SK-MEL-5 (cell line): ENCODE data around the gene TES. TPM values are rescaled to one million over a fixed set of nuclear protein-coding genes. Genes with fewer than 3 reads are reported as not detected.
"Not testable (repeated sequence)": the region's sequence is repeated elsewhere in the genome, so short reads cannot be mapped to it uniquely, and the experiment has no call there.

Source experiments
- DNase-seq: peaks from one replicate; pipeline ENCODE4 v3.0.0-alpha.2; 2016; ENCODE audit warnings: low read depth, low spot score
- in situ Hi-C: cut with HindIII; loops from 2 replicates; pipeline ENCODE4 v1.10.0; 2016; ENCODE audit warnings: low sequenced_read_pairs, high pct_unique_total_duplicates, low pct_unique_long_range_greater_than_20kb
- polyA plus RNA-seq, 2 experiments: library from polyadenylated mRNA; depleted of rRNA; stranded (reverse); fragments of >200 nt; gene quantifications; 2 replicates each; pipeline ENCODE4 v1.2.3, GENCODE V29; 2015
- total RNA-seq: library from RNA; depleted of rRNA; stranded (reverse); fragments of >200 nt; shearing (Covaris generic); gene quantifications from 2 replicates; pipeline ENCODE4 v1.2.3, GENCODE V29; 2014; rRNA removed

TES gene, protein sequence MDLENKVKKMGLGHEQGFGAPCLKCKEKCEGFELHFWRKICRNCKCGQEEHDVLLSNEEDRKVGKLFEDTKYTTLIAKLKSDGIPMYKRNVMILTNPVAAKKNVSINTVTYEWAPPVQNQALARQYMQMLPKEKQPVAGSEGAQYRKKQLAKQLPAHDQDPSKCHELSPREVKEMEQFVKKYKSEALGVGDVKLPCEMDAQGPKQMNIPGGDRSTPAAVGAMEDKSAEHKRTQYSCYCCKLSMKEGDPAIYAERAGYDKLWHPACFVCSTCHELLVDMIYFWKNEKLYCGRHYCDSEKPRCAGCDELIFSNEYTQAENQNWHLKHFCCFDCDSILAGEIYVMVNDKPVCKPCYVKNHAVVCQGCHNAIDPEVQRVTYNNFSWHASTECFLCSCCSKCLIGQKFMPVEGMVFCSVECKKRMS
- 37.6 and 40.5 TPM in 2 replicates for total RNA-seq
- polyA plus RNA-seq (2015; cell fraction: cytosol; rRNA removed) = 31.3 and 36.6 TPM in 2 replicates
- polyA plus RNA-seq (2015; cell fraction: nucleus; rRNA removed) = 17.7 and 19.4 TPM in 2 replicates

DNA sequence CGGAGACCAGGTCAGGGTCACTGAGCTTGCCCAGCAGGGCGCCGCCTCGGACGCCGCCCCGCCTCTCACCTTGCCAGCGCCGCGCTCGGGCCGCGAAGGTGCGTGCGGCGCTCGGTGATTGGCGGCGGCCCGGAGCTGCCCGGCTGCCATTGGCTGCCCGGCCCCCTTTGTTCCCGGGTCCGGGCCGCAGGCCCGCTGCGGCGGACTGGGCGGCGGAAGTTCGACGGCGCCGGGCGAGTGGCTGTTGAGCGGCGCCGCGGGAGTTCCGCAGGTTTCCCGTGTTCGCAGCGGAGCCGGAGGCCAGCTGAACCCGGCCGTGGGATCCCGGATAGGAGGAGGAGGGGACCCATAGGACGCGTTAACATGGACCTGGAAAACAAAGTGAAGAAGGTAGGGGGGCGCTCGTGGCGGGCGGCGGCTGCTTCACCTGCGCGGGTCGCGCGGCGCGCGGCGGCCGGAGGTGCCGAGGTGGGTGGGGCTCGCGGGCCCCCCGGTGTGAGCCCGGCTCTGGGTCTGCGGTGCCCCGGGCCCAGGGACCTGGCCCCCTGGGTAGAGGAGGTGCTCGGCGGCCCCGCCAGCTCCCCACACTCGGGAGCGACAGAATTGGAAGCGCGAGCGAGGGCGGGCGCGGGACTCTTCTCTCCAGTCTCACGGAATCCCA, at the start of gene TES:
Gene TES (plus strand): TSS at position 195 of the 661 bp plus-strand sequence. CDS start 169 bp downstream, at position 364.
- DNase-seq = peak; percentile 68

DNA sequence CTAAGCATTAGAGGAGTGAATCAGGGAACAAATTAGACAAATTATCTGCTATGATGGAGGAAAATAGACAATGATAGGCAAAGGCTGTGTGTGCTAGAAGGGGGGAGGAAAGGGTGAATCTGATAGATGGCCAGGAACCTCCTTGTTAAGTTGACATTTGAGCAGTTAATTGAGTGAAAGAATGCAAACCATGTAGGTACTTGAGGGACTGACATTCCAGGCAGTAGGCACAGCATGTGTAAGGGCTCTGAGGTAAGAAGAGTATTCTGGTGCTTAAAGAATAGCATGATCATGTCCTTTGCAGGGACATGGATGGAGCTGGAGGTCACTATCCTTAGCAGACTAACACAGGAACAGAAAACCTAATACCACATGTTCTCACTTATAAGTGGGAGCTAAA, 48.6 kb upstream of the TES start:
- DNase-seq = no peak
- in situ Hi-C loops = no loop called here

More for the DNA sequence above, at the start of gene TES:
- in situ Hi-C loops = no loop called here

DNA sequence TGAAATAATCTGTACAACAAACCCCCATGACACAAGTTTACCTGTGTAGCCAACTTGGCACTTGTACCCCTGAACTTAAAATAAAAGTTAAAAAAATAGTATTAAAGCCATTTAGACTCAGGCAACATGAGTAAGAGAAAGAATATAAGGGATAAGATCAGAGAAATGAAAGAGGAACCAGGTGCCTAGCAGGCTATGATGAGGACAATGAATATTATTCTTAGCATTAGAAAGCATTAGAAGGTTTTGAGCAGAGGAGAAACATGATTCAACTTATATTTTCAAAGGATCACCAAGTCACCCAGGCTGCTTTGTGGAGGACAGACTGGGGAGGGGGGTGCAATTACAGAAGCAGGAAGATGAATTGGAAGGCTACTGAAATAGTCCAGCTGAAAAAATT, 48.1 kb upstream of the TES start:
- in situ Hi-C loops = no loop called here
- DNase-seq = no peak

DNA sequence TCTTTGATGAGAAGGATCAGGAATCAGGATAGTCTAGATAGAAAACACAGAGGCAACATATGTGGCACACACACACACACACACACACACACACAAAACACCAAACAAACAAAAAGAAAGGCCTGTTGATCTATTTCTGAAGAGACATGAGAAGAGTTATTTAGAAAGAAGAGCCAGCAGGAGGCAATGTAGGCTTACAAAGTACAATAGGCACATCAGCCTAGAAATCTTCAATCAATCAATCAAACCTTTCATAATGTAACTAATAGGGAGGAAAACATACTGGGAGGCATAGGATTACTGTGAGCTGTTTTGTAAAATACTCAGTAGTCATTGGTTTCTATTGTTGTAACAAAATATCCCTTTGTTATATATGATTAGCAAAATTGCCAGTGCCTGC, 47.3 kb upstream of the TES start:
- DNase-seq = peak; percentile 55
- in situ Hi-C loops = no loop called here

DNA sequence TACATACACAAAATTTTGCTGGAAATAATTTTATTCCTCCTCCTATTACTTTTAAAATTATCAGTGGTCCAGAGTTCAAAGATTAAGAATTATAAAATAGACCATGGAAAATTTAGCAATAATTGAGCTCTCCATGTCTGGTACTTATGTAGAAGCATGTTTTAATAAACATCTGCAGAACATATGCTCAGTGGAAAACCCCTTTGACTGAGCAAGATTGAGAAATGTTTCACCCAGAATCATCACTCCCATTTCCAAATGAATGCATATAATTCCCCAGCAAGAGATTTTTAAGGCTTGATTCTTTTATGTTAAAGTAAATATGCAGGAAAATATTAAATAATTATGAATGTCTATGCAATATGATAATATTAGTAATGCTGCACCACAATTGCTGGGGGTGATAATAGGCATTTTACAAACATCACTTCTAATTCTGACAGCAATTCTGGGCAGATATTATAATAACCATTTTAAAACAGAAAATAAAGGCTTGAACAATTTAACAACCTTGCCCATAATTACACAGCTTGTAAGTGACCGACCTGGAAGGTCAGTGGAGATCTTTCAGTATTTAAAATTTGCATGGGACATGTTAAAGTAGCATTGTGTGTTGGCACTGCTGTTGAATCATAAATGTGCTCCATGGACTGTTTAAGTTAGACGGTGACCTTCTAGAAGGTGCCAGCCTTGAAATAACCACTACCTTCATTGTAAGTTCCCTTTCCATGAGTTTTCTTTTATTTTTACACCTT, 45.6 kb upstream of the TES start:
- in situ Hi-C loops = no loop called here
- DNase-seq = no peak

DNA sequence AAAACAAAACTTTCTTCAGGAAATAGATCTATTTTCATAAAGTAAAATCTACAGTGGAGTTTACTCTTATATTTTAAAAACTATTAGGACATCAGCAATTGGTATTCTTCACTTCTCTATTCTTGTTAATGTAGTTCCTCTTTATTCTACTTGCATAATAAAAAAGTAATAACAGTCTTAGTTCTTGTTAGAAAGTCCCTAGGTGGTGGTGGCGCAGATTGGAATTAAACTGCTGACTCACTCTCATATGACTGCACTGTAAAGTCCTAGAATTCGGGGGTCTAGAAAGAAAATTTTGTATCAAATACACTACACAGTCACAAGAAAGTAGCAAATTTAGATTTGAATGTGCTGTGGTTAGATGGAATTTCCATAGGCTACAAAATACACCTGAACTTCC, 44.6 kb upstream of the TES start:
- in situ Hi-C loops = no loop called here
- DNase-seq = no peak

DNA sequence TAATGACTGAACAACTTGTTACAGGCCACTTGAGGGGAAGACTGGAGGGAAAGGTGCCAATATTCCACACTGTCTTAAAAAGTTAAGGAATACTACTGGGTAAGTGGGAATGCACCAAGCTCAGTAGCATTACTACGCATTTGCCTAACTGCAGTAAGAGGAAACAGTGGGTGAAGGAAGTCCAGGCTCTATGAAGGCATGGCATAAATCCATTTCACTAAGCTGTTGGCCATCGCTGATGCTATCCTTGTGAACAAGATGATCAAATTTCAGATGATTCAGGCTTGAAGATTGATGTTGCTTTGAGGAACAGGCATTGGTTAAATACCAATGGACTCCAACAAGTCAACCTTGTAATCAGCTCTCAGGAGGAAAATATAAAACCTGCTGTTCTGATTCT, 44.2 kb upstream of the TES start:
- in situ Hi-C loops = no loop called here
- no peak for DNase-seq

DNA sequence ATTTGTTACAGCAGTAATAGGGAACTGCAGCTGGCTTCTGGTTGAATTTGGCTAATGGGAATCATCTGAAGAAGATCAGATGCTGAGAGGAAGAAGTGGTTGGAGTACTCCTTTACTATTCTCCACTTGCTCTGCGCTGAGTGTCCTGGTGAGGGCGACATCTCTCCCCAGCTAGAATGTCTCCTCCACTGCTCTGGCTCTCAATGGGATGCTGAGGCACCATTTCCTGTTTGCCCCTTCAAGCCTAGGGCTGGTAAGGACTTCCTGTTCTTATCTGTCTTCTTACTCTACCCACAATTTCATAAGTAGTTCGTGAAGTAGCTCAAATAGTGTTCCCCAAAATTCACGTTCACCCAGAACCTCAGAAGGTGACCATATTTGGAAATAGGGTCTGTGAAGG, 43.2 kb upstream of the TES start:
- in situ Hi-C loops = no loop called here
- peak; percentile 49 for DNase-seq

DNA sequence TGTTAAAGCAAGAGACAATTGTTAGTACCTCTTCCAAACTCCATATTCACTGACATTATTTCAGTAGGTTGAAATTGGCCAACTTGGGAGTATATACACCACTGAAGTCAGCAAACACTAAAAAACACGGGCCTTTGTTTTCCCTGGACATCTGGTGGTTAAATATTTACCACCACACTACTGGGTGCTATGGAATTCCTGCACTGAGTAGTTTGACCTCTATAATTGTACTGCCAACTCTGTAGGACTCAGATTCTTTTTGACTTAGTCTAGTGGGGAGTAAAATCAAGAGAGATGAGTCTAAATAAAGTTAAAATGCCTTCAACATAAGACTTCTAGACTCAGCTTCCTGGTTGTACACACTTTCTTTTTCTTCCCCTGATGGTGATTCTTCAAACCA, 41.3 kb upstream of the TES start:
- peak; percentile 15 for DNase-seq
- in situ Hi-C loops = no loop called here

DNA sequence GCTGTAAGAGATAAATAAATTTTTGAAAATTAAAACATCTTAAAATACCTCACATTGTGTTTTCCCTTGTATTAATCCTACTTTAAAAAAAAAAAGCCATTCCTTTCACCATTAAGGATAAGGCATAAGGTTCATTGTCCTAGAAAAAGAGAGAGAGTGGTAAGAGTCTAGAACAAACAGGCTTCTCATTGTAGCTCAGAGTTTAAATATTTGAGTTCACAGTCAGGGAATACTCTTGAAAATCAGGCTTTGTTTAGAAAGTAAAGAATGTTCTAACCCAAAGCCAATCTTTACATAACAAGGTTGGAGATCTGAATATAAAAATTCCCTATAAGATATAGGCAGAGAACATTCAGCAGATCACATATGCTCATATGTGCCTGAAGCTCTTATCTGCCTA, 40.2 kb upstream of the TES start:
- DNase-seq = peak; percentile 24
- in situ Hi-C loops = no loop called here

DNA sequence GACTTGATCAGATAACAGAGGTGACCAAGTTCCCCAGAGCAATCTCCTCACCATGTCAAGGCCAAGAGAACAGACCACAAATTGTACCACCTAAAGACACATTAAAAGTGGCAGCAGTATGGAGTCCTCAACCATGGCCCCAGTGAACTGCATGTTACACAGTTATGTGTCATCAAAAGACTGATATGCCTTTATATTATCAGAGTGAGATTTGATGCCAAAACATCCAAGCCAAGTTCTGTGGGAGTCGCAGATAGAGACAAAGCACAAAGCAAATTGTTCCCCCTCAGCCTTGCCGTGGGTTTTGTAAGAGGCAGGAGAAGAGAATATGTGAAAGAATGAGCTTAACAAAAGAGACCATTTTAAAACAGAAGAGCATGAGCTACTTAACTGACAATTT, 39.2 kb upstream of the TES start:
- in situ Hi-C loops = no loop called here
- peak; percentile 23 for DNase-seq

DNA sequence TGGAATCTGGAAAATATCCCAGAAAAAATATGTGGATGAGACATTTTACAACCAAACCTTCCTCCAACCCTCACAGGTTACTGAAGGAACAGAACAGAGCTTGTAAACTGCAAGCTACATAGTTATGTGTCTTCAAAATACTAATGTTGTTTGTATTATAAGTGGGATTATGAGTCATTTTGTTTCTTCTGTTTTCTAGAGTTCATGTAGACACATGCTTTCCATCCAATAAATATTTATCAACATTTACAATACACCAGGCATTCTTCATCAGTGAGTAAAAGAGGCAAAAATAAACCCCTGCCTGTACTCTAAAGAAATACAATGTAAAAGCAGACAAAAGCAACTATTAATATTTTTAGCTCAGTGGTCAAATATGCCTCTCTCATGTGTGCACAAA, 38.0 kb upstream of the TES start:
- in situ Hi-C loops = no loop called here
- no peak for DNase-seq

DNA sequence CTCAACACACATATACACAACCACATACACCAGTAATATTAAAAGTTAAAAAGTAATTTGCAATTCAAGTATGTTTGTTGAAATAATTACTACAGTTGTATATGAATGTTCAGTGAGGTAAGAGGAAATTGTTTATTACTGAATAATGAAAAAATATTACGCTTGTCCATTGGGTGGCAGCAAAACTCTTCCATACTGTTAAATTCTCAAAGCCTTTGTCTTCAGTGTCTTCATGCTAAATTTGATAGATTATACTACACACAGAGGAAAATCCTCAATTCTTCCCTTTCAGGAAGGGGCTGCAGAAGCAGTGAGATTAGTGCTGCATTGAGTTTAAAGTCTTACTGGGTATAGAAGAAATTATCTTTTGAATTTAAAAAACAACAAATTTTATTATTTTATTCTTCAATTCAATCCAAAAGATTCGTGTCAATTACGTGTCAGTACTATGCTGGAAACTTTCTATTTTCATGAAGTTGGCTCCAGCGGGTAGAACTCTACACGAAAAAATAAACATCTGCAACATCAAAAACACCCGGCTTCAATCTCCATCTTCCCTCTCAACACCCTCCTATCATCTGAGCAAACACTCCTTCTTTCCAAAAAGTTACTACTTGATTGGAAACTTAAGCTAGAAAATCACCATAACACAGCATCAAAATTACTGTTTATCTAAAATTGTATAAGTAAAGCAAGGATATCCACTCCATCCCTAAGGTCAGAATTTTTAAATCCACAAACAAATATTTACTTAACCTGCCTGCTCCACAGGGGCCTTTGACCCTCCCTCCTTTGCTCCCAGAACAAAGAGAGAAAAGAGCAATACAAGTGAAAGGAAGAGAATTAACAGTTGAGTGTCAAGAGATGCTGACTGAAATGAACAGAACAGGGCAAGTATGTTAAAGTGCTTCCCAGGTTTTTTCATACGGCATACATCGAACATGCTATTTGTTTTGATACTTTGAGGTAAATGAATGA, 37.0 kb upstream of the TES start:
- in situ Hi-C loops = no loop called here
- peak; percentile 83 for DNase-seq

DNA sequence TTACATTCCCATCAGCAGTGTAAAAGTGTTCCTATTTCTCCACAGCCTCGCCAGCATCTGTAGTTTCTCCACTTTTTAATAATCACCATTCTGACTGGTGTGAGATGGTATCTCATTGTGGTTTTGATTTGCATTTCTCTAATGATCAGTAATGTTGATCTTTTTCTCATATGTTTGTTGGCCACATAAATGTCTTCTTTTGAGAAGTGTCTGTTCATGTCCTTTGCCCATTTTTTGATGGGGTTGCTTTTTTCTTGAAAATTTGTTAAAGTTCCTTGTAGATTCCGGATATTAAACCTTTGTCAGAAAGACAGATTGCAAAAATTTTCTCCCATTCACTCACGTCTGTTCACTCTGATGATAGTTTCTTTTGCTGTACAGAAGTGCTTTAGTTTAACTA, 35.2 kb upstream of the TES start:
- in situ Hi-C loops, DNase-seq: not testable (repeated sequence)

DNA sequence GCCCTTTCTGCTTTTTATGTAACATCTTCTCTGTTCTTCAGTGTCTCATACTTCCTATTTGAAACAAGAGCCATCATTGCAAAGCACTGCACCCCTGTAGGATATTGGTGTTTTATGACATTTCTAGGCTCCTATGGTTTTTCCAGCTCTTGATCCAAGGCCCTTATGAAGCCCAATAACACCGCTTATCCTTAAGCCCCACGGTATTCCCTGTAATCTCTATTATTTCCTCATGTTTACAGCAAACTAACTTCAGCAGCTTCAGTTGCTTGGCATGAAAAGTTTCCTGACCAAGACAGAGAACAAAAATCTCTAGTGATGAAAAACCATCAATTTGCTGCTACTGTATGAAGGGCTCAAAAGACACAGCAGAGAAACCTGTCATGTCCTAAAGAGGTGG, 34.1 kb upstream of the TES start:
- in situ Hi-C loops = no loop called here
- DNase-seq = no peak

DNA sequence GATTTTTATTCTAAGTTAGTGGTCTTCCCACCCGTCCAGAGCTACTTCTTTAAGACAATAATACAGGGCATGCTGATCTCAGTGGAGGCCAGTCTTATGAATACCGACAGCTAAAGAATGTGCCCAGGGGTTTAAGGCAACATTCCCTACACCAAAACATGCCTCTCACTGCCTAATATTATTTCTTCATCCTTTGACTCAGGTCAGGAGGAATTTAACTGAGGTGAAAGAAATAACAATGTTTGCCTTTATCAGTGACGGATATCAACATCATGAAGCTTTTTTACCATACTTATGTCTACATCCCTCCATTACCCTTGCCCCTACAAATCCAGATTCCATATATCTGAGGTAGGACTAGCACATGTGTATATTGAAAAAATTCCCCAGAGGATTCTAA, 33.3 kb upstream of the TES start:
- in situ Hi-C loops = no loop called here
- no peak for DNase-seq

DNA sequence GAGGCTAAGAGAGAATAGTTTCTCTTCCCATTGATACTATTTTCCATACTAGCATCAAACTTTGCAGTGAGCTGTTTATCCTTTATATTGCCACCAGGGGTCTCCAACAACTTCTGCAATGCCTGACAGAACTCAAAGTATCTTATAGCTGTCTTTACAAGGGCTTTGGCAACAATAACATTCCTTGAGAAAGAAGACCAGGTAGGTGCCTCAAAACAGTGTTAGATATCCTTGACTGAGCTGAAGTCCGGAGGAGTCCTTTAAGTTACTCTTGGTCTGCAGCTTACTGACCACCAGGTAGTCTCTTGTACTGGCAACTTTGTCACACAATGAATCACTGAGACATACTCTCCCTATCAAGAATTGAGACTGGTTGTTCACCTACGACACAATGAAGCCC, 30.0 kb upstream of the TES start:
- in situ Hi-C loops = no loop called here
- peak; percentile 83 for DNase-seq
